Inflammatory macrophage treated with lipopolysaccharide for 1 hour (primary cell): ENCODE data around the gene FOXF2.

Source experiments
- DNase-seq, 2 donors: peaks; one replicate each; pipeline ENCODE4 v3.0.0-alpha.2; 2020 to 2022

FOXF2 gene

DNA sequence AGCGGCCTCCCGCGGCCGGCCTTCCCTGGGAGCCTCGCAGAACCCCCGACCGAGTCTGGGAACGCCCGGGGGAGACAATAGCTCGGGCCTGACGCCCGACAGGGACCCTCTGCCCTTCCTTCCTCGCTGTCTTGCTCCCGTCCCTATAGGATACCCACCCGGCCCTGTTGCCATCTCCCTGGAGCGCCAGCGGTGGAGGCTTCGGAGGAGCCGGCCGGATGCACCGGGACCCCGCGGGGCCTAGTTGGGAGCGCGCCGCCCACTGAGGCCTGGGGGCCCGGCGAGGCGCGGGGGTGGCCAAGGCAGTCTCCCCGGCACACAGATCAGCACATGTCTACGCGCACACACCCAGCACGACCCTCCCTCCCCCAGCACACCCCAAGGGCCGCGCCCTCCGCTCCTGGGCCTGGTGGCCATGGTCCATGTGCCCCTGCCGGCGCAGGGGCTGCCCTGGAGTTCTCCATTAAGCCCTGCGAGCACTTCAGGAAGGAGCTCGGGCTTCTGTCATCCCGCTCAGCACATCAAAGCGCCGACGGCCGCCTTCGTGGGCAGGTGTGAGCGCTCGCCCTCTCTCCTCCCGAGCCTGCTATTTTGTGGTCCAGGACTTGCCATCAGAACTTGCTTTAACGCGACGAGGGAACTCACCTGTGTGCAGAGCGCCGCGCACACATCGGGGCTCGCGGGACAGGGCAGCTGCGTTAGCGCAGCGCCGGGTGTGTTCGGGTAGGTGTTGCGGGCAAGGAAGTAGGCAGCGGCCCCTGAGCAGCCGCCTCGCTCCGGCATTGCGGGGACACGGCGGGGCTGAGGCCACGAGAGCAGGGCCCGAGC is 3.7 kb downstream of the FOXF2 start:
- no peak for DNase-seq

DNA sequence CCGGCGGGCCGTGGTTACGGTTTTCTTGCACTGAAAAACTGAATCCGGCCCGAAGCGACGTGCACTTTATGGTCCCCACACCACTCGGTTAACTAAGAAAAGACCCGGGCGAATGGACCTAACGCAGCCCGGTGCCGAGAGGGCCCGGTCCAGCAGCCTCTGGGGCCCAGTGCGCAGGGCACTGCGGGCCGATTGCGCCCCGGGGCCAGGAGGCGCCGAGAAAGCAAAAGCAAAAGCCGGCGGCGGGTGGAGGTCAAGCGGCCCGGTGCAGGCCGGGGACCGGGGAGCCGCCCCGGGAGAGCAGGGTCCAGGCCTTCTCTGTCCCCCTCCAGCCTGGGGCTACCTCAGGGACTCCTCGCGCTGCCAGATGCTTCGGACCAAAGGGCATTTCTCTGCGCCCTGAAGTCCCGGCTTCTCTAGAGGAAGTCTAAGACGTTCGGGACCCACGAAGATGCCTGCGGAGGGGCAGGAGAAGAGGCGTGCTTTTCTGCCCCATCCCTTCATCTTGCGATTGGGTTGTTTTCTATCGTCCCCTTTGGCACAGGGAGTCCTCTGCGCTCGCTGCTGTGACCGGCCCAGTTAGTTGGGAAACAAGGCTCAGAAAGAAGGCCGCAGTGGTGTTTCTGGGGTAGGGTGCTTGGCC is 4.4 kb downstream of the FOXF2 start:
- no peak for DNase-seq

DNA sequence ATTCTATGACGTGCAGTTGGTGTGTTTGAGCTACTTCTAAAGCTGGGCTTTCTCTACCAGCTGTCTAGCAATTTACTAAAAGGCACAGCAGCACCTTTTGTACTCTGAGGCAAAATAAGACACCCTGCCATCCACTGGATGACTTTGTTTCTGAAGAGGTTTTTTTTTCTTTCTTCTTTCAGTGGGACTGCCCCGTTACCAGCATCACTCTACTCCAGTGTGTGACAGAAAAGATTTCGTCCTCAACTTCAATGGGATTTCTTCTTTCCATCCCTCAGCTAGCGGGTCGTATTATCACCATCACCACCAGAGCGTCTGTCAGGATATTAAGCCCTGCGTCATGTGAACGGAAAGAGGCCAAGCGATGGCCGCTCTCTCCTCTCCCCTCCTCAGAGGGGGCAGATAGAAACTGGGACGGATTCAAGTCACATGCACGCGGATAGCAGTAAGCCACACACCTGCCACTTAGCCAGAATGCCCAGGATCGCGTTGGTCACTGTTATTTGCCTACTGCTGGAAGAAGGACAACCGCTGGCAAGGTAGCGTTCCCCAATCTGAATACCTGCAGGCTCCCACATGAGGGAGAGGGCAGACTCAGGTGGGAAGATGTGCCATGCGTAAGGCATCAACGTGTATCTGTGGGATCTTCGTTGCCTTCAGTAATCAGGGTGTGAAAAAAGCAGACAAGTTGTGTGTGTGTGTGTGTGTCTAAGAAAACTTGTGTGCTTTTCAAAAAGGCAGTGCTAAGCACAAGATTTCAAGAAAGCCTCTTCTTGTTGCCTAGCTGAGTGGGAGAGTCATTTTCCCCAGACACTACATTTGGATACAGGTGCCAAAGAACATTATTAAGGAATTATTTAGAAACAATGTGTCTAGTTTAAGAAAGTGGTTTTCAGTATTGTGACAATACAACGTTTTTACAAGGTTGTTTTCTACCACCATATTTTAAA is 5.4 kb downstream of the FOXF2 start:
- DNase-seq = no peak

DNA sequence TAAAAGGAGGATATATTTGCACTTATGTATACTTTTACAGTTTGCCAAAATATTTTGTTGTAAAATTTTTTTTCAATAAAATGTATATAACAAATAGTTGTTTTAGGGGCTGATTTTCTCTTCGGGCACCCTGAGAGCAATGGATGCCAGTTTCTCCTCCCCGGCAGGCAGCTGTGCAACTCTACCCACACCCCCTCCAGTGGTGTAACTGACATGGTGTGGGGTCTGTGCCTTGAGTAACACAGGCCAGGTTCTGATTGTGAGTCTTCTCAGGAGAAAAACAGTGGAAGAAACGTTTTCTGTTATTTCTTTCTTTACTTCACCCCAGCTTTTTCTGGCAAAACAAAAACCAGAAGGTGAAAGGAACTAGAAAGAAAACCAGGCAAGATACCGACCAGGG is 6.1 kb downstream of the FOXF2 start:
- no peak for DNase-seq

DNA sequence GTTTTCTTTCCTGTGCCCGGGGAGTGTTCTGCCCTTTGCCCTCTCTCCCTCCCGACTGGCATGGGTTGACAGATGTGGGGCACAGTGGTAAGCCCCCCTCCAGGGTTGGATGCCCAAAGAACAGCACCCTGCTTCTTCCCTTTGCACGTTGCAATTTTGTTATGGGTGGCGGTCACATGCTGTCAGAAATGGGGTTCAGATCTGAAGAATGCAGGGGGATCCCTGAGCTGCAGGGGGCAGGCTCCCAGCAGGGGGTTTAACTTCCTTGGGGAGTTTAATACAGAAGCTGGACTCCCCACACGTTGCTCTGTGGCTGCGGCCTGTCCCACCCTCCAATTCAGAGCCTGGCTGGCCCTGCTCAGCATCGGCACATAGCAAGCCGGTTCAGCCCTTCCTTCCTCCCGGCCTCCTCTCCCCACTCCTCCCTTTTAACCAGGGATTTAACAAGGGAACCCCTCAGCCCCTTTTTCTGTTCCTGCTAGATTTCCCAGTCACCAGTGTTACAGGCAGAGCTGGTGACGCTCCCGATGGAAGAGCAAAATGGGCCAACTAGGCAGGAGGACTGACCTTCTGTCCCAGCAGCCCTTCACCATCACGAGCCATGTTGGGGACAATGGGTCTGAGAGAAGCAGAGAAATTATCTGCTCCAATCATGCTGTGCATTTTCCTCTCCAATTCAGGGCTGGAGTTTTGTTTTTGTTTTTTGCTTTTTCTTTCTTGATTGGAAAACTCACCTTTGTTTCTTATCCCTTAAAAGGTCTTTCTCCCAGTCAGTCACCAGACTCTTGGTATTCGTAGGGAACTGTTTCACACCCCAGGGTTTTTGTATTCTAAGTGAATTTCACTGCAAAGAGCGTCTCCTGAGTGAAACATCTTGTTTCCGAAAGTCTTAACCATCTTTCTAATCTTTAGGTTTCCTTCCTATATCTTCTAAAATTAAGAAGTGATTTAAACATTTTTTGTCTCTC is 6.8 kb downstream of the FOXF2 start:
- DNase-seq = no peak

DNA sequence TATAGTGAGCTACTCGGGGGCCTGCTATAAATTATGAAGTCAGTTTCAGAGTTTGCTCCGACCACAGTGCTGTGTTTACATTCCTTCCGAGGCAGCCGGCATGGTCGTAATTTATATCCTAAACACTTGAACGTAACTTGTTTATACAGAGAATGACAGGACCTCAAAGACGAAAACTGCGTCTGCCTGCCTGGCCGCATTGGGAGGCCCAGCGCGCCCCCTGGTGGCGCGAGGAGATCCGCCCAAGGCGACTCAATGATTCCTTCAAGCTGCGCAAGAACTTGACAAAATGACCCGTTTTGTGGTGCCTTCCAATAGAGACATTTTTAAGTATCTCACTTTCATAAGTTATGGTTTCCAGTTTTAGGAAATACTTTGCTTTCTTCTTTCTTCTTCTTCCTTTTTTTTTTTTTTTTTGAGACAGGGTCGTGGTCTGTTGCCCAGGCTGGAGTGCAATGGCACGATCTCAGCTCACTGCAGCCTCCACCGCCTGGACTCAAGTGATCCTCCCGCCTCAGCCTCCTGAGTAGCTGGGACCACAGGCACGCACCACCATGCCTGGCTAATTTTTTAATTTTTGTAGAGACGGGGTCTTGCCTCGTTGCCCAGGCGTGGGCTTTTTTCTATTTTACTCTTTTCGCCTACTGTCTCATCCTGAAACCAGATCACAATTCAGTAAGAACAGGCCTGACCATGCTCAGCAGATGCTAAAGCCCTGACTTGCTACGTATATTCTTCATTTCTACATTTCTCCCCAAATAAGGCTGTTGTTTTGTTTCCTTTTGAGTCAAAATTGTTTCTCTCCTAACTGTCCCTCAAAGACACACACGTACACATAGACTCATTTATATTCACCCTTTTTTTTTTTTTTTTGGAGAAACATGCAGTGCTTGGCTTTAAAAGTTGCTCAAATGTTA is 7.8 kb downstream of the FOXF2 start:
- peak; percentile 56 to 83 for DNase-seq

DNA sequence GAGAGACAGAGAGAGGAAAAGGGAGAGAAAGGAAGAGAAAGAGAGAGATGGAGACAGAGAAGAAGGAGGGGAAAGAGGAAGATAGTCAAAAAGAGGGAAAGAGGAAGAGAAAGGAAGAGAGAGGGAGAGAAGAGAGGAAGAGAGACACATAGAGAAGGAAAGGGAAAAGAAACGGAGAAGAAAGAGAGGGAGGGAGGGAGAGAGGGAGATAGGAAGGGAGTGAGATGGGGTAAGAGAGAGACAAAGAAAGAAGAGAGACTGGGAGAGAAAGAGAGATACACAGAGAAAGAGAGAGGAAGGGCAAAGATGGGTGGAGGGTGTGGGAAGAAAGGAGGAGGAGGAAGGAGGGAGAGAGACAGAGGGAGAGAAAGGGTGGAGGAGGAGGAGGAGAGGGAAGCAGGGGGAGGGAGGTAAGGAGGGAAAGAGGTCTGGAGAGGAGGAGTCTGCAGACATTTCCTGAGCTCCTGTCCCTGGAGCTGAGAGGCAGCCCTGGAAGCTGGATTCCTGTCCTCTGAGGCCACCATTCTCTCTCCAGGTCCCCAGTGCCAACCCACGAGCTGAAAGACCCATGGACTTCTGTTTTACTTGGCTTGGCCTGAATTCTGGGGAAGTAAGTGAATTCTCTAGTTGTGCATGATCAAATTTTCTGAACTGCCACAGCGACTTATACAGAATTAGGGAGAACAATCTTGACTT is 9.9 kb downstream of the FOXF2 start:
- no peak for DNase-seq

DNA sequence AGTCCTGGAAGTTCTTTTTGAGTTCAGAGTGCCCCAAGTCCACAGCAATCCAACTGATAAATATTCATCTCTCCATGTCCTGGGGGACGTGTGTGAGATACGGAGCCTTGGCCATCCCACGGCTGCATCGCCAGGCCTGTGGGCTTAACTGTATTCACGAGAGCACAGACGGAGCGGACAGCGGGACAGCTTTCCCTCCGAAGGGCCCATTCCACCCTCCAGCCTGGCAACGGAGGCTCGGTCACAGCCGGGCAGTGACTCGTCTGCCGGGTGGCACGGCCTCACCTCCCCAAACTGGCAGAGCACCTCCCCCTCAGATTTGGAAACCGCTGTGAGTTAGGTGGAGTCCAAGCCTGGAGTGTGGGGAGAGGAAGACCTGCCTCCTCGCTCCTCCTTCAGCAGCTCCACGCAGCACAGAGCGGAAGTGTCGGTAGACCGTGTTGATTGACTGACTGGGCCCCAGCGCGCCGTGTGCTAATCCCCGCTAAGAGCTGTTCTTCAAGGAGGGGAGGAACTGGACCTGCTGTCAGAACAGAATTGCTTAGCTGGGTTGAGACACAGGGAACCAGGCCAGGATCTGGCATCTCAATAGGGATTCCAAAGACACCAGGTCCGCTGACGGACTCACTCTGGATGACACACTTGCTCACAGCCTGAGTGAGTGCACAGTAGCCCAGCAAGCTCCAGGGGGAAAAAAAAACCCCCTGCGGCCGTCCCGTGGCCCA is 10.9 kb downstream of the FOXF2 start:
- no peak for DNase-seq

DNA sequence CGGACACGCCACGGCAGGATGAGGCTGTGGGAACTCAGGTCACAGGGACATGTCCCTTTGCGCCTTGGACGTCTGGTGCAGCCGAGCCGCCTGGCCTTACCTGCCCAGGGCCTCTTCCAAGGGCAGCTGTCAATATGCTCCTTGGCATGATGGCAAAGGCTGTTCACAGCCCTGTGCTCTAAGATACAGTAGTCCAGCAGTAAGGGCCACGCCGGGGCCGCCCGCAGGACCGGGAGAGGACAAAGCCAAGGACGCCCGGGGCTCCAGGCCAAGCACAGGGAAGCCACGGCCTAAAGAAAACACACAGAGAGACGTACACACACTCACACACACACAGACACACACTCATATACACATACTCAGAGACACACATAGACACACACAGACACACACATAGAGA is 13.0 kb downstream of the FOXF2 start:
- DNase-seq = no peak

DNA sequence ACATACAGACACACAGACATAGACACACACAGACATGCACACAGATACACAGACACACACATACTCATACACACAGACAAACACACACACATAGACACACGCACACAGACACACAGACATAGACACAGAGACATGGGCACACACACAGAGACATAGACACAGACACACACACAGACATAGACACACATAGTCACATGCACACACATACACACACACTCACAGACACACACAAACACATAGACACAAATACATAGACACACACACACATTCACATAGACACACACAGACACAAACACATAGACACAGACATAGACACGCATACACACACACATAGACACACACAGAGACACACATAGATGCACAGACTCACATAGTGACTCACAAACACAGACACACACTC is 13.5 kb downstream of the FOXF2 start:
- no peak for DNase-seq

DNA sequence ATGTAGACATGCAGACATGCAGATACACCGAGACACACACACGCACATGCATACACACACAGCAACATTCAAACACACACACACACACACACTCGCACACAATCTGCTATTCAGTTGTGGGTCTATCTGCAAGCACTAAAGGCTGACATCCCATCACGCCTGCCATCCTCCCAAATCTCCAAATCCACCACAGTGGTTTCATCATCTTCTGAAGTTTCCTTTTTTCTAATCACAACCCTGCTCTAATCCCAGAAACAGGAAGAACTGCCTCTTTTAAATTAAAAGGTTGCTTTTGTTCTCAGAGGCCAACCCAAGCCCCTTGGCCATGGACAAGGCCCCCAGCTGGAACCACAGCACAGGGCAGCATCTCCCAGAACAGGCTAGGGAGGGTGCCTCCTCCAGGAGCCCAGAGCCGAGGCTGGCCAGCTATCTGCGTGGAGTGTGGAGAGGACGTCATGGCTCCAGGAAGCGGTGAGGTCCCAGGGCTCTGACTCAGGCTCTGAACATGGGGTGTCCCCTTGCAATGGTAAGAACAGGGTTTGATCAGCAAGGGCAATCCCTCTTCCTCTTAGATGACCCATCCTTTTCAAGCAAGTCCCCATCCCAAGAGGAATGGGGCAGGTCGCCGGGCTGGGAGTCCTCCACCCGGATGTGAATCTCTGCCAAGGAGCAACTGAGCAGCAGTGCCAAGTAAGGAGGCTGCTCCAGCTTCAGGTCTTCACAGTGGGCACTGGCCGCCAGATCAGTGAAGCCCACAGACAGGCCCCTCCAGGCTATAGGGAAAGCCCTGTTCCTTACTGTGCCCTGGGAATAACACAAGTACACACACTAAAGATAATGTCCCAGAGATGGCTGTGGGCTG is 14.7 kb downstream of the FOXF2 start:
- peak; percentile 55 to 63 for DNase-seq

DNA sequence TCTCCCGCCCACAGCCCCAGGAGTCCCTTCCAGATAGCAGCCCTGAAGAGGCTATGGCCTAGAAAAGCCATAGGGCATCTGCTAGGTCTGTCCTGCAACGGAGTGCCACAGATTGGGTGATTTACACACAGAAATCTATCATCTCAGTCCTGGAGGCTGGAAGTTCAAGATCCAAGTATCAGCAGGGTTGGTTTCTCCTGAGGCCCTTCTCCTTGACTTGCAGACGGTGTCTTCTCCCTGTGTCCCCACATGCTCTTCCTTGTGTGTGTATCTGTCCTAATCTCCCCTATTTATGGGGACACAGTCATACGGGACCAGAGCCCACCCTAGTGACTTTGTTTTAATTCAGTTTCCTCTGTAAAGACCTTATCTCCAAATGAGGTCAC is 15.3 kb downstream of the FOXF2 start:
- DNase-seq = no peak

DNA sequence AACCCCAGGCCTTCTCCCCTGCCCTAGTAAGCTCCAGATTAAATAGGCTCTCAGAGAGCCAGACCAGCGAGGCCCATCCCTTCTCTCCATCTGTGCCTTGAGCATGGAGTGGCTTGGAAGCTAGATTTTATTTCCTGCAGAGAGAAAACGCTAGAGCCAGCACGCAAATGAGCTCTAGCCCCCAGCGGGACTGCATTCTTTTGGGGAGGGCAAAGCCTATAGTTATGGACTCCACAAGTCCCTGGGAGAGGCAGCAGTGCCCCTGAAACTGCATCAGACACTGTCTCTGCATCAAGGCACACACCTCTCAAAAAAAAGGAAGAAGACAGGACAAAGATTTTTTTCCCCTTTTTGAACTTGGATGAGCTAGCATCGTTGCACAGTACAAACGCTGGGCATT is 15.8 kb downstream of the FOXF2 start:
- no peak for DNase-seq

DNA sequence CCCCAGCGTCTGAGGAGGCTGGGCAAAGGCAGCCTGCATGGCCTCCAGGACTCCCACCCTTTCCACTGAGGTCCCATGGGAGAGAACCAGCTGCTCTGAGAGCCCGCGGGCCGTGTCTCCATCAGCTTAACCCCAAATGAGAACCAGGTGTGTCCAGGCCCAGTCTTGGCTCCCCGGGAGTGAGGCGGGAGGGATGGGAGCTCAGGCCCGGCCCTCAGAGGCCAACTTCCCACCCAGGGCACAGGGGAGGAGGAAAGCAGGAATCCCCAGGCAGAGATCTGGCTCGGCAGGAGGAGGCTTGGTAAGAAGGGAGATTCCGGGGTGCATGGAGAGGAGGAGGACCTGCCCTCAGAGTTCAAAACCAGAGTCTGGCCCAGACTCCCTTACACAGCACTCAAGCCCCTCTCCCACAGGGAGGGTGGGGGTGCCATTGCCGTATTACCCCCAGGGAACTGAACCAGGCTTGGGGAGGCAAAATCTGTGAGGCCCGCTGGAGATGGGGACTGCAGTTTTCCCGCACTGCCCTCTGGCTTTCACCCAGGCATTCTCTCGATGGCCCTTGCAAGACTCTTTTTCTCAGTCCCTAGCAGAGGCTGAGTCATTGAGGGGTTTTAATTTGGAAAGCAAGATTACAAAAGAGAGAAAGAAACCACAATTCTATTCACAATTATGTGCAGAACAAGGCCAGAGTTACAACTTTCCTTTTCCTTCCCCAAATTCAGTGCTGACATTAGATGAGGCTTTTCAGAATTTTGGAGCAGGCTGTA is 17.1 kb downstream of the FOXF2 start:
- DNase-seq = peak; percentile 50 to 64

DNA sequence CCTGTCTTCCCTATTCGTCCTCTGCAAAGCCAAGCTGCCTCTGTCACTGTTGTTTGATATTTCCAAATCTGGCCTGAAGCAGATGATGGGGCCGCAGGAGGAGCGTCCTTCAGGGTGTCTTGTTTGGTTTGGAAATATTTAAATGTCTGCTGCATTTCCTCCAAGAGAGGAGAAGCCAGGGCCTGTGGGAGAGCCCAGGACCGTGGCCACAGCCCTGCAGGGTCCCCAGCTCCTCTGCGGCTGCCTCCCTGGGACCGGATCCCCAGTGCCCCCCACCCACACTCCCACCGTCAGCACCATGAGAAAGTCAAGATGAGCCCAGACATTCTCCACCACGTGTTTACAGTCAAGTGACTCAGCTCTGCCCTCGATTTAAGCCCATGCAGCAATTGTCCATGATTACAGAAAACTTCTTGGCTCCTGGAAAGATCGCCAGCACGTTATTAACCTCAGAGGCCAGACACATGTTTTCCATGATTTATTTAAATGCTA is 18.2 kb downstream of the FOXF2 start:
- DNase-seq = no peak

DNA sequence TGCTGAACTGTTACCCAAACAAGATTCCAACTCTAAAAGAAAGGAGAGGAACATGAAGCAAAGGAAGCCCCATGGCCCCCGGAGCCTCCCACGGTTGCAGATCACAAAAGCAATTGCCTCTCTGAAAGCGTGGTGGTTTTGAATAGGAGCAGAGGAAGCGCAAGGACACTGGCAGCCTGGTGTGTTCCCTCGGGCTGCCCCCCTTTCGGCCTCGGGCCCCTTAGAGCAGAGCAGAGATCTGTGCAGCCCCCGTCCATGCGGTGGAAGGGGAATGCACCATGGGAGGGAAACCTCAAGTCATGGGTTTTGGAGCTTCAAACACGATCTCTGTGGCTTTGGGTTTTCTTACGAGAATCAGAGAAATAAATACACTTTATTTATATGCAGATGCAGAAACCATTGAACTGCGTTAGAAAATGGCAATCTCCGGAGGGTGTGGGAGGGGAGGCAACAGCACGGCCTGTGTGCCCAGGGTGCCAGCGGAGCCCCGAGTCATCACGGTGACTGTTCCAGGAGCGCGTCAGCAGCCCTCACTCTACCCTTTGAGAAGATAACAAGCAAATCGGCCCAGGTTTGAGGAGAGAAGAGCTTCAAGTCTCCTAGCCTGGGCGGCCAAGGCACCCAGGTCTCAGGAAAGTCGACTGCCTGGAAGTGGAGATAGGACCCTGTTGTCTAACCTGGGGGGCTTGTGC is 20.5 kb downstream of the FOXF2 start:
- DNase-seq = no peak

DNA sequence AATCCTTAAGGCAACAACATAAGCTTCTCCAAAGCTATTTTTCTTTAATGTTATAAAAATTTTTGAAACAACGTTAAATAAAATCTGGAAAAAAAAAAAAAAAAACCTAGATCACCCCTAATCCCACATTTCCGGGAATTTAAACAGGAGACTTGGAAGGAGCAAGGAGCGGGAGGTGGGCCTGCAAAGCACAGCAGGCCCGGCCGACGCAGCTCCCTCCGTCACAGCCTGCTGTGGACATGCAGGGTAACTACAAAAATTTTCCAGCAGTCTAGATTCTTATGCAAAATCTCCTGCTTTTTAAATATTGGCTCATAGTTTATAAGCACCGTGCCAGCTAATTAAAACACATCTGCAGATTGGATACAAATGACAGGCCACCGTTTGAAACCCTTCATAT is 23.5 kb downstream of the FOXF2 start:
- DNase-seq = no peak
